Hepatocyte (in vitro differentiated cells): Measurements from ENCODE around the gene SGCD.

Experiments used
- CTCF ChIP-seq: fragments of 200-600 bp; sonication (generic); IDR thresholded peaks from 2 replicates; pipeline ENCODE4 v1.5.1; 2016; ENCODE audit warnings: antibody characterized with exemption, mild to moderate bottlenecking; ENCODE audit not compliant: poor library complexity
- EZH2 ChIP-seq: fragments of 200-600 bp; sonication (generic); IDR thresholded peaks from 2 replicates; pipeline ENCODE4 v1.6.1; 2016; ENCODE audit warnings: antibody characterized with exemption, mild to moderate bottlenecking, borderline replicate concordance
- EZH2phosphoT487 ChIP-seq: fragments of 200-600 bp; sonication (generic); IDR thresholded peaks from one replicate; pipeline ENCODE4 v1.6.1; 2018; ENCODE audit warnings: antibody characterized with exemption, mild to moderate bottlenecking, low read depth, moderate library complexity; ENCODE audit not compliant: unreplicated experiment, severe bottlenecking

GRCh38 chr5:156476678-156477077, 149.7 kb downstream of the SGCD start:
- TF ChIP-seq CTCF (no peak), EZH2 (no peak), EZH2phosphoT487 (no peak)
